Panc1 (cell line): Measurements from ENCODE around the gene DDX28.

Source experiments
- POLR2AphosphoS5 ChIP-seq: IDR thresholded peaks from 2 replicates; pipeline ENCODE4 v1.6.1; 2012; ENCODE audit warnings: mild to moderate bottlenecking, low read depth, low read length, moderate library complexity
- TCF7L2 ChIP-seq: IDR thresholded peaks from 2 replicates; pipeline ENCODE4 v1.6.1; 2011; ENCODE audit warnings: mild to moderate bottlenecking, low read depth, low read length, inconsistent platforms
- TF ChIP-seq, protein P1 (sequence below): fragments of 450-650 bp; IDR thresholded peaks from 2 replicates; pipeline ENCODE4 v1.5.1; 2017; ENCODE audit warnings: mild to moderate bottlenecking
- TF ChIP-seq, protein P2 (sequence below), 2 experiments: IDR thresholded peaks; 2 replicates each; pipeline ENCODE4 v1.6.1; 2011 to 2012; ENCODE audit warnings: low read depth in 2 of 2, control low read depth in 1 of 2, low read length in 1 of 2, mild to moderate bottlenecking in 1 of 2, moderate library complexity in 1 of 2; ENCODE audit not compliant: insufficient read depth in 1 of 2

DNA sequence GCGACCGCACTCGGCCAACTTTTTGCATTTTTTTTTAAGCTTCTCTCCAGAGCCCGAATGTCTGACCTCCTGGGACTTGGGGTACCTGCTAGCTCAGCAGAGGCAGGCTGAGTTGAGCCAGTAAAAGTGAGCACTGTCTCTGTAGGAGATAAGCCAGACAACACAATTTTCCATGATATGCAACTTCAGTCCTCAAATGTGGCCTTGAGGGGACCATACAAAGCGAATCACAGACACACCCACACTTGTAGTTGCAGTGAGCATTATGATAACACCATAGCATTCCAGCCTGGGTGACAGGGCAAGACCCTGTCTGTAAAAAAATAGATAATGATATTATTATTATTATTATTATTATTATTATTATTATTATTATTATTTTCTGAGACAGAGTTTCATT, 26.4 kb downstream of the DDX28 start:
- TF ChIP-seq, protein P1, sequence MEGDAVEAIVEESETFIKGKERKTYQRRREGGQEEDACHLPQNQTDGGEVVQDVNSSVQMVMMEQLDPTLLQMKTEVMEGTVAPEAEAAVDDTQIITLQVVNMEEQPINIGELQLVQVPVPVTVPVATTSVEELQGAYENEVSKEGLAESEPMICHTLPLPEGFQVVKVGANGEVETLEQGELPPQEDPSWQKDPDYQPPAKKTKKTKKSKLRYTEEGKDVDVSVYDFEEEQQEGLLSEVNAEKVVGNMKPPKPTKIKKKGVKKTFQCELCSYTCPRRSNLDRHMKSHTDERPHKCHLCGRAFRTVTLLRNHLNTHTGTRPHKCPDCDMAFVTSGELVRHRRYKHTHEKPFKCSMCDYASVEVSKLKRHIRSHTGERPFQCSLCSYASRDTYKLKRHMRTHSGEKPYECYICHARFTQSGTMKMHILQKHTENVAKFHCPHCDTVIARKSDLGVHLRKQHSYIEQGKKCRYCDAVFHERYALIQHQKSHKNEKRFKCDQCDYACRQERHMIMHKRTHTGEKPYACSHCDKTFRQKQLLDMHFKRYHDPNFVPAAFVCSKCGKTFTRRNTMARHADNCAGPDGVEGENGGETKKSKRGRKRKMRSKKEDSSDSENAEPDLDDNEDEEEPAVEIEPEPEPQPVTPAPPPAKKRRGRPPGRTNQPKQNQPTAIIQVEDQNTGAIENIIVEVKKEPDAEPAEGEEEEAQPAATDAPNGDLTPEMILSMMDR = no peak
- TF ChIP-seq POLR2AphosphoS5 = no peak
- no peak for TF ChIP-seq TCF7L2
- TF ChIP-seq, protein P2, sequence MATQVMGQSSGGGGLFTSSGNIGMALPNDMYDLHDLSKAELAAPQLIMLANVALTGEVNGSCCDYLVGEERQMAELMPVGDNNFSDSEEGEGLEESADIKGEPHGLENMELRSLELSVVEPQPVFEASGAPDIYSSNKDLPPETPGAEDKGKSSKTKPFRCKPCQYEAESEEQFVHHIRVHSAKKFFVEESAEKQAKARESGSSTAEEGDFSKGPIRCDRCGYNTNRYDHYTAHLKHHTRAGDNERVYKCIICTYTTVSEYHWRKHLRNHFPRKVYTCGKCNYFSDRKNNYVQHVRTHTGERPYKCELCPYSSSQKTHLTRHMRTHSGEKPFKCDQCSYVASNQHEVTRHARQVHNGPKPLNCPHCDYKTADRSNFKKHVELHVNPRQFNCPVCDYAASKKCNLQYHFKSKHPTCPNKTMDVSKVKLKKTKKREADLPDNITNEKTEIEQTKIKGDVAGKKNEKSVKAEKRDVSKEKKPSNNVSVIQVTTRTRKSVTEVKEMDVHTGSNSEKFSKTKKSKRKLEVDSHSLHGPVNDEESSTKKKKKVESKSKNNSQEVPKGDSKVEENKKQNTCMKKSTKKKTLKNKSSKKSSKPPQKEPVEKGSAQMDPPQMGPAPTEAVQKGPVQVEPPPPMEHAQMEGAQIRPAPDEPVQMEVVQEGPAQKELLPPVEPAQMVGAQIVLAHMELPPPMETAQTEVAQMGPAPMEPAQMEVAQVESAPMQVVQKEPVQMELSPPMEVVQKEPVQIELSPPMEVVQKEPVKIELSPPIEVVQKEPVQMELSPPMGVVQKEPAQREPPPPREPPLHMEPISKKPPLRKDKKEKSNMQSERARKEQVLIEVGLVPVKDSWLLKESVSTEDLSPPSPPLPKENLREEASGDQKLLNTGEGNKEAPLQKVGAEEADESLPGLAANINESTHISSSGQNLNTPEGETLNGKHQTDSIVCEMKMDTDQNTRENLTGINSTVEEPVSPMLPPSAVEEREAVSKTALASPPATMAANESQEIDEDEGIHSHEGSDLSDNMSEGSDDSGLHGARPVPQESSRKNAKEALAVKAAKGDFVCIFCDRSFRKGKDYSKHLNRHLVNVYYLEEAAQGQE (IDR thresholded peaks at IDR 0.05; ENCODE audit: insufficient read depth in 1 of 2, low read depth in 2 of 2, low read length in 1 of 2) = no peak
